Activated T-cell treated with anti-CD3 and anti-CD28 coated beads for 1 hour (primary cell): ENCODE measurements around the gene LMF1.

Source experiments
- DNase-seq: peaks from one replicate; pipeline ENCODE4 v3.0.0-alpha.2; 2020; ENCODE audit warnings: low read depth

Gene LMF1

DNA sequence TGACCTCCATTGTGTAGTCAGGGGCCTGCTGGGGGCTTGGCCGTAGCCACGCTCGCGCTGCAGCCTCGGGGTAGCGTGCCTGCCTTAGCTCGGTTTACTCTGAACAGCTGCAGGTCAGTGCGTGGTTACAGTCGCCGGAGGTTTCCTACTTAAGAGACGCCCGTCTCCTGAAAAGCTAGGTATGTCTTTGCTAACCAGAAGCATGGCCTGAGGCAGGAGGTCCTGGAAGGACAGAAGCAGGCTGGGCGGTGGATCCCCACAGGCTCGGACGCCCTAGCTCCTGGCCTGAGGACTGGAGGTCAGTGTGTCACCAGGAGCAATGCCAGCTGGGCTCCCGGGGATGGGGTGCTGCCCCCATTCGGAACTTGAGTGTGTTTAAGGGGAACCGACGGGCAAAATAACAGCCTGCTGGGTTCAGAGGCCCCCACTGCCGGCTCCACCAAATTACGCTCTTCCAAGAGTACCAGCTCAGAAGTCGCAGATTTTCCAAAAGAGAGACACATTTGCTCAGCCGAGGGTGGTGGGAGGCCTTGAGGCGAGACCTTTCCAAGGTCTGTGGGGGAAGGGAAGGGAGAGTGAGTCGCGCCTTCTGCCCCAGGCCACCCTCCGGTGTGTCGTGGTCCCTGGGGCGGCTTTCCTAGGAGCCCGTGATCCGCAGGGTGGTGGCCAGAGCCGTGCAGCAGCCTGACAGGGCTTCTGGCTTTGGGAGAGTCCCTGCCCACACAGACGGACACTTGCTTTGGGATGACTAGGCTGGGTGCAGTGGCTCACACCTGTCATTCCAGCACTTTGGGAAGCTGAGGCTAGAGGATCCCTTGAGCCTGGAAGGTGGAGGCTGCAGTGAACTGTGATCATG is 166.4 kb downstream of the LMF1 start:
- DNase-seq: no peak

DNA sequence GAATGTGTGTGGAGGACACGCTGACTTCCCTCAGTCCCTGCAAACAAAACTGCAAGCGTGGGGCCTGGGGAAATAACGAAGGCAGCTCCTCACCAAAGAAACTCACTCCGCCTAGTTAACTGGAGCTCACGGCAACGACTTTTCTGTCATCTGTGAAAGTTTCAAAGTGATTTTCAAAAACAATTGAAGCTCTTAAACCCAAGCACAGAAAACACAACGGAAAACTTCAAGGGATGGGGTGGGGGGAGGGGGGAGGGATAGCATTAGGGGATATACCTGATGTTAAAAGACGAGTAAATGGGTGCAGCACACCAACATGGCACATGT is 167.1 kb downstream of the LMF1 start:
- DNase-seq: no peak
